ENCODE measurements around the gene GALNT13. TPM values are rescaled to one million over a fixed set of nuclear protein-coding genes. Genes with fewer than 3 reads are reported as not detected.

The GALNT13 gene
- polyA plus RNA-seq, 1 donor: 1.6 TPM

DNA sequence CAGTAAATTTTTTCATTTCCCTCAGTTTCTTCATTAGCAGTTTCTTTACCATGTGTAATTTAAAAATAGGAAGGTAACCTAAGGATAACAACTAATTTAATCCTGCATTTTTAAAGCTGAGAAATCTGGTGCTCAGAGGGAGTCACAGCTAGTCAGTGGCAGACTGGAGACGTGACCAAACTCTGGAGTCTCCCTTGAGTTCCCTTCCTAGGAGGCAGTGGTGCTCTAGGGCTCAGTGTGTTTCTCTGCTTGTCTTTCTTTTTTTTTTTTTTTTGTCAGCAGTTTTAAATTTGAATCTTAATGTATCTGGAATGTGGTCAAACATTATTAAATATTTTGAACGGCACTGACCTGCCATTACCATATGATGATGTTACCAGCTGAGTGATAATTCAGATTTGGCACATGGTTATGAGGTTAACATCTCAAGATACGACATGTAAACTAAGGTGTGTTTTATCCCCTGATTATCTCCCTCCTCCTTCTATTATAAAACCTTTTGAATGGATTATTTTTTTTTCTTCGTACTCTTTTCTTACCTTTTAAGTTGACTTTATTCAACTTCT is 226.2 kb downstream of the GALNT13 start:
- Histone ChIP-seq H3K27me3 (ENCODE audit: control insufficient read depth, insufficient read depth, low read length) (no peaks in the 10 kb centered on the region), H3K9me3 (ENCODE audit: control insufficient read depth, low read depth, low read length) (no peaks in the 10 kb centered on the region), H3K27ac (ENCODE audit: low read length) (no peak overlapping the region), H3K4me1 (ENCODE audit: control insufficient read depth, insufficient read depth, low read length) (no peaks in the 10 kb centered on the region), H3K36me3 (ENCODE audit: control insufficient read depth, insufficient read depth, low read length) (no peaks in the 10 kb centered on the region), H3K4me3 (ENCODE audit: low read length) (no peak overlapping the region)
- DNase-seq: no peak
- 93% methylated on average over 2 of the region's 4 CpGs for WGBS (ENCODE audit: insufficient coverage, low lambda C conversion rate)

DNA sequence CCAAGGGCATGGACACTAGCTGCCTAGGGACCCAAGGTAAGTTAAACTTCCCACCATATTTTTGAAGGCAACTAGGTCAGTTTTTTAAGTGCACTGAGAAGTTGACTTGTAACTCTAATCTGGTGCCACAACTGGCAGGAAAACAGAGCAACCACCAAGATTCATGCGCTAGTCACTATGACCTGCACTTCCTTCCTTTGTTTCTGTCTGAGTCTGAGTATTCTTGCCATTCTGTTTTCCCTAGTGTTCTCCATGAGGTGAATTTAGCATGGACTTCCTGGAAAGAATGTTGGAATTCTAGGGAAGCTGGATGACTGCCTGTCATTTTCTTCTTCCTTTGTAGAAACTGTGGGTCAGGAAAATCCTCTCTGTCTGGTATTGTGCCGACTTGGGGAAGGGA is 249.0 kb downstream of the GALNT13 start:
- Histone ChIP-seq H3K36me3 (ENCODE audit: control insufficient read depth, insufficient read depth, low read length) (no peaks in the 10 kb centered on the region), H3K9me3 (ENCODE audit: control insufficient read depth, low read depth, low read length) (no peaks in the 10 kb centered on the region), H3K27me3 (ENCODE audit: control insufficient read depth, insufficient read depth, low read length) (no peaks in the 10 kb centered on the region), H3K4me1 (ENCODE audit: control insufficient read depth, insufficient read depth, low read length) (no peaks in the 10 kb centered on the region), H3K27ac (ENCODE audit: low read length) (no peak overlapping the region), H3K4me3 (ENCODE audit: low read length) (no peak overlapping the region)
- WGBS (ENCODE audit: insufficient coverage, low lambda C conversion rate): 82% methylated on average over 2 of the region's 2 CpGs
- DNase-seq: no peak

DNA sequence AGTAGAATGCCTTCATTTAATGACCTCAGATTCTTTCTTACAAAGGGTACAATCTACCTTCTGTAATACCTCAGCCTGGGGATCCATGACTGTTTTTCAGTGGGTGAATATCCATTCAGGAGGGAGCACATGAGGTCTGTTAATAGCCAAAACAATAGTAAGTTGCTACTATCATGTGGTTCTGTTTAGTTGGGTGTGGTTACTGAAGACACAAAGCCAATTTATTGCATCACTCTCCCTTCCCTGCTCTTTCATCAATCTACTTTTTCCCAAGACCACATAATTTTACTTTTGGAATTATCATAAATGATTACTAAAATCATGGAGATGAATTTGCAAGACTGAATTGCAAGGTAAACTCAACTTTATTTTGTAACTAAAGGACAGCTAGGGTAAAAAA is 254.2 kb downstream of the GALNT13 start:
- no peaks in the 10 kb centered on the region for H3K9me3 ChIP-seq (ENCODE audit: control insufficient read depth, low read depth, low read length)
- no peaks in the 10 kb centered on the region for H3K4me1 ChIP-seq (ENCODE audit: control insufficient read depth, insufficient read depth, low read length)
- H3K36me3 ChIP-seq (ENCODE audit: control insufficient read depth, insufficient read depth, low read length): no peaks in the 10 kb centered on the region
- H3K4me3 ChIP-seq (ENCODE audit: low read length): no peak overlapping the region
- H3K27me3 ChIP-seq (ENCODE audit: control insufficient read depth, insufficient read depth, low read length): no peaks in the 10 kb centered on the region
- DNase-seq: no peak
- H3K27ac ChIP-seq (ENCODE audit: low read length): no peak overlapping the region

DNA sequence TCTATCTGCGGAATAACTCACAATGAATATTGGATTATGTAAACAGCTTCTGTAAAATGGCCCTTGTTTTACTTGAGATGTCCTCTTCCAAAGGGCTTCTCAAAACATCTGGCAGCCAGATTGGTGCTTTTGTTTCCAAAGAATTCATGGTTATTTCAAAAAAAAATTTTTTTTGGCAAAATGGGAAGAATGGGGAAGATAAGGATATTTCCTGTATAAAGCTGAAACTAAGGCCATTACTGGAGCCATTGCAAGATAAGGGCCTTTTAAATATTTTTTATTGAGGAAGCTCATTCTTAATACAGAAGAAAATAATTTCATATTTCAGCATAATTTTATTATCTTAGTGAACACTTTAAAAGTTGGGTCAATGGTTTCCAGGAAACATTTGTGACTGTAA is 259.1 kb downstream of the GALNT13 start:
- H3K27me3 ChIP-seq (ENCODE audit: control insufficient read depth, insufficient read depth, low read length): no peaks in the 10 kb centered on the region
- H3K9me3 ChIP-seq (ENCODE audit: control insufficient read depth, low read depth, low read length): no peaks in the 10 kb centered on the region
- WGBS (ENCODE audit: insufficient coverage, low lambda C conversion rate): no CpG with 5 or more reads among the region's 1 CpG
- no peaks in the 10 kb centered on the region for H3K36me3 ChIP-seq (ENCODE audit: control insufficient read depth, insufficient read depth, low read length)
- no peaks in the 10 kb centered on the region for H3K4me1 ChIP-seq (ENCODE audit: control insufficient read depth, insufficient read depth, low read length)
- H3K4me3 ChIP-seq (ENCODE audit: low read length): no peak overlapping the region
- no peak overlapping the region for H3K27ac ChIP-seq (ENCODE audit: low read length)
- no peak for DNase-seq

DNA sequence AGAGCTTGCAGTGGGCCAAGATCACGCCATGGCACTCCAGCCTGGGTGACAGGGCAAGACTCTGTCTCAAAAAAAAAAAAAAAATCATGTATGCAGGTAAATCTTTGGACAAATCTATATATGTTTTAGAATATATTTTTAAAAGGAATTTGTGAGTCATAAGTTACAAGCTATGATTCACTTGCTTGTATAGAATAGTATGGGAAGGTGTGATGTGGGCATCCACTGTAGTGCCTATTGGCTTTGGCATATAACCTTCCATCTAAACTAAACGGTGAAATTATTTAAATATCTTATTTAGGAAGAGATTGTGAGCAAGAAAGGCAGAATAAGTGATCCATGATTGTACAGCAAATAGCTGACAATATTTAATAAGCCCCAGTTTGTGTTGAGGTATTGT is 261.1 kb downstream of the GALNT13 start:
- whole genome bisulfite sequencing (ENCODE audit: insufficient coverage, low lambda C conversion rate): 100% methylated on average over 1 of the region's 2 CpGs
- Histone ChIP-seq H3K27ac (ENCODE audit: low read length) (no peak overlapping the region), H3K4me3 (ENCODE audit: low read length) (no peak overlapping the region), H3K4me1 (ENCODE audit: control insufficient read depth, insufficient read depth, low read length) (no peaks in the 10 kb centered on the region), H3K27me3 (ENCODE audit: control insufficient read depth, insufficient read depth, low read length) (no peaks in the 10 kb centered on the region), H3K9me3 (ENCODE audit: control insufficient read depth, low read depth, low read length) (no peaks in the 10 kb centered on the region), H3K36me3 (ENCODE audit: control insufficient read depth, insufficient read depth, low read length) (no peaks in the 10 kb centered on the region)
- no peak for DNase-seq

DNA sequence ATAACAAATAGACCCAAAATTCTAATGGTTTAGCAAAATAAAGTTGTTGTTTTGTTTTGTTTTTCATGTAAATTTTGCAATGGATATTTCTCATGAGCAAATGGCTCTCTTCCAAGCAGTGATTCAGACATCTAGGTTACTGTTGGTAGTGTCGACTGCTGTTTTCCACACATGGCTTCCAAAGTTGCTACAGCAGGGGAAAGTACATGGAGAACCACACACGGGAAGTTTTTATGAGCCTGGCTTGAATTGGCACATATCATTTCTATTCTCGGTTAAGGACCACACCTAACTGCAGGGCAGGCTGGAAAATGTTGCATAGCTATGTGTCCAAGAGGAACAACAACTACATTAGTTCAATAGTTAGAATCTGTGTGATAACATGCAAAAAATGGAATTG is 262.1 kb downstream of the GALNT13 start:
- whole genome bisulfite sequencing (ENCODE audit: insufficient coverage, low lambda C conversion rate): no CpG with 5 or more reads among the region's 3 CpGs

DNA sequence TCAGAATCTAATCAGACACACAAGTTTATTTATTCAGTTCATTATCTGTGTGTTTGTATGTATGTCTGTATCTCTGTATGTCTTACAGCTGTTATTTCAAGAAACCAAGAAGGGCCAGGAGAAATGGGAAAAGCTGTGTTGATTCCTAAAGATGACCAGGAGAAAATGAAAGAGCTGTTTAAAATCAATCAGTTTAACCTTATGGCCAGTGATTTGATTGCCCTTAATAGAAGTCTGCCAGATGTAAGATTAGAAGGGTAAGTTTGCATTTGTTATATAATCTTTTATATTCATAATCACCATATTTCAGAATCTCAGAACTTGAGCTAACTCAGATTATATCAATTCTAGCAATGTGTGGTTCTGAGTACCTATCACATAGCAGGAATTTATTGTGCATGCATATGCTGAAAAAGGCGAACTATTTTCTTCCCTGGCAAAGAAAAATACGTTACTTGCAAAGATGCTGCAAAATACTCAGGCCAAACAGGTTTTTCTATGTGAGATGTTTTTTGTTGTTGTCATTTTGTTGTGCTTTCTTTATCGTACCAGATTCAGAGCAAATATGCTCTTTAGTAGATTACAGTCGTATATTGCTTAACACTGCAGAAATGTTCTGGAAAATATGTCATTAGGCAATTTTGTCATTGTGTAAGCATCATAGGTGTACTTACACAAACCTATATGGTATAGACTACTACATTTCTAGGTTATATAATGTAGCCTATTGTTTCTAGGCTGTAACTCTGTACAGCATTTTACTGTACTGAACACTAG is 268.7 kb downstream of the GALNT13 start:
- 100% methylated on average over 1 of the region's 4 CpGs for WGBS (ENCODE audit: insufficient coverage, low lambda C conversion rate)
- H3K9me3 ChIP-seq (ENCODE audit: control insufficient read depth, low read depth, low read length): no peaks in the 10 kb centered on the region
- no peaks in the 10 kb centered on the region for H3K27me3 ChIP-seq (ENCODE audit: control insufficient read depth, insufficient read depth, low read length)
- H3K4me1 ChIP-seq (ENCODE audit: control insufficient read depth, insufficient read depth, low read length): no peaks in the 10 kb centered on the region
- no peaks in the 10 kb centered on the region for H3K36me3 ChIP-seq (ENCODE audit: control insufficient read depth, insufficient read depth, low read length)
- H3K4me3 ChIP-seq (ENCODE audit: low read length): no peak overlapping the region
- no peak for DNase-seq
- no peak overlapping the region for H3K27ac ChIP-seq (ENCODE audit: low read length)

More for the DNA sequence above, 262.1 kb downstream of the GALNT13 start:
- no peaks in the 10 kb centered on the region for H3K9me3 ChIP-seq (ENCODE audit: control insufficient read depth, low read depth, low read length)
- no peak for DNase-seq
- no peak overlapping the region for H3K4me3 ChIP-seq (ENCODE audit: low read length)
- no peak overlapping the region for H3K27ac ChIP-seq (ENCODE audit: low read length)
- no peaks in the 10 kb centered on the region for H3K27me3 ChIP-seq (ENCODE audit: control insufficient read depth, insufficient read depth, low read length)
- H3K4me1 ChIP-seq (ENCODE audit: control insufficient read depth, insufficient read depth, low read length): no peaks in the 10 kb centered on the region
- H3K36me3 ChIP-seq (ENCODE audit: control insufficient read depth, insufficient read depth, low read length): no peaks in the 10 kb centered on the region

DNA sequence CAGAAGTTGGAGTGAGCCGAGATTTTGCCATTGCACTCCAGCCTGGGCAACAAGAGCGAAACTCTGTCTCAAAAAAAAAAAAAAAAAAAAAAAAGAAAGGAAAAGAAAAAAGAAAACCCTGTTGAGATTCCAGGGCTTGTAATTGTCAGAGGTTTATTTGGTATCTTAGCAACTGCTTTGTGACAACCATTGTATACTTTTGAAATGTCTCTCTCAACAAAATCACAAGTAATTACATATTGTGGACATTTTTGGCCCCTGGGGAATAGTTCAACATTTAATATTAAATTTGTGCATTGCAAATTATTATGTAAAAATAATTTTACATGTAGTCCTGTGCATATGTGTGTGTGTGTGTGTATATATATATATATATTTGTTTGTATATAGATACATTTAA is 270.8 kb downstream of the GALNT13 start:
- WGBS (ENCODE audit: insufficient coverage, low lambda C conversion rate): no CpG with 5 or more reads among the region's 2 CpGs
- H3K36me3 ChIP-seq (ENCODE audit: control insufficient read depth, insufficient read depth, low read length): no peaks in the 10 kb centered on the region
- no peaks in the 10 kb centered on the region for H3K27me3 ChIP-seq (ENCODE audit: control insufficient read depth, insufficient read depth, low read length)
- no peak overlapping the region for H3K4me3 ChIP-seq (ENCODE audit: low read length)
- H3K4me1 ChIP-seq (ENCODE audit: control insufficient read depth, insufficient read depth, low read length): no peaks in the 10 kb centered on the region
- DNase-seq: no peak
- no peaks in the 10 kb centered on the region for H3K9me3 ChIP-seq (ENCODE audit: control insufficient read depth, low read depth, low read length)
- no peak overlapping the region for H3K27ac ChIP-seq (ENCODE audit: low read length)

DNA sequence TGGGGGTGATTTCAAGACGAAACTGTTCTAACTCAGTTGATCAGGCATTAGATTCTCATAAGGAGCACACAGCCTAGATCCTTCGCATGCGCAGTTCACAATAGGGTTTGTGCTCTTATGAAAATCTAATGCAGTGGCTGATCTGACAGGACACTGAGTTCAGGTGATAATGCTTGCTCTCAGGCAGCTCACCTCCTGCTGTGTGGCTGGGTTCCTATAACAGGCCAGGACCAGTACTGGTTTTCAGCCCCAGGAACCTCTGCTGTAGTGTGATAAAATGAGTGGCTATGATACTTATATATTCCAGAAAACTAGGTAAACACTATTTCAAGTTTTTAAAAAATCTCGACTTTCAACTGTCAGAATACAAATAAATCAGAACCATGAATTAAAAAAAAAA is 271.4 kb downstream of the GALNT13 start:
- WGBS (ENCODE audit: insufficient coverage, low lambda C conversion rate): 100% methylated on average over 1 of the region's 4 CpGs
- no peak for DNase-seq
- H3K4me3 ChIP-seq (ENCODE audit: low read length): no peak overlapping the region
- H3K27me3 ChIP-seq (ENCODE audit: control insufficient read depth, insufficient read depth, low read length): no peaks in the 10 kb centered on the region
- no peaks in the 10 kb centered on the region for H3K9me3 ChIP-seq (ENCODE audit: control insufficient read depth, low read depth, low read length)
- no peak overlapping the region for H3K27ac ChIP-seq (ENCODE audit: low read length)
- no peaks in the 10 kb centered on the region for H3K36me3 ChIP-seq (ENCODE audit: control insufficient read depth, insufficient read depth, low read length)
- H3K4me1 ChIP-seq (ENCODE audit: control insufficient read depth, insufficient read depth, low read length): no peaks in the 10 kb centered on the region

DNA sequence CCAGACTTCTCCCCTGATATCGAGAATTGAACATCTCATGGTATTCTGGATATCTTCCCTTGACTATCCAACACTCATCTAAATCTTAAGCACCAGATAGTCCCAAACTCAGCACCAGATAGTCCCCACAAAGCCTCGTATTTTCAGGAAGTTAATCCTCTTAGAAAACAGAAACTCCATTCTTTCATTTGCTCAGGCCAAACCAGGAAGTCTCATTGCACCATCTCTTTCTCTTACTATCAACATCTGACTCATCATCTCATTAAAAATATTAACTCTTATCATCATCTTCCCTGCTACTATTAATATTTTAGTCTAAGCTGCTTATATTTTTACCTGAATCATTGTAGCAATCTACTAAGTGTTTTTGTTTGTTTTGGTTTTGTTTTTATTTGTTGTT is 286.4 kb downstream of the GALNT13 start:
- no peak for DNase-seq
- H3K4me3 ChIP-seq (ENCODE audit: low read length): no peak overlapping the region
- WGBS (ENCODE audit: insufficient coverage, low lambda C conversion rate): 83% methylated on average over 1 of the region's 2 CpGs
- no peaks in the 10 kb centered on the region for H3K9me3 ChIP-seq (ENCODE audit: control insufficient read depth, low read depth, low read length)
- H3K27ac ChIP-seq (ENCODE audit: low read length): no peak overlapping the region
- no peaks in the 10 kb centered on the region for H3K36me3 ChIP-seq (ENCODE audit: control insufficient read depth, insufficient read depth, low read length)
- no peaks in the 10 kb centered on the region for H3K4me1 ChIP-seq (ENCODE audit: control insufficient read depth, insufficient read depth, low read length)
- no peaks in the 10 kb centered on the region for H3K27me3 ChIP-seq (ENCODE audit: control insufficient read depth, insufficient read depth, low read length)

DNA sequence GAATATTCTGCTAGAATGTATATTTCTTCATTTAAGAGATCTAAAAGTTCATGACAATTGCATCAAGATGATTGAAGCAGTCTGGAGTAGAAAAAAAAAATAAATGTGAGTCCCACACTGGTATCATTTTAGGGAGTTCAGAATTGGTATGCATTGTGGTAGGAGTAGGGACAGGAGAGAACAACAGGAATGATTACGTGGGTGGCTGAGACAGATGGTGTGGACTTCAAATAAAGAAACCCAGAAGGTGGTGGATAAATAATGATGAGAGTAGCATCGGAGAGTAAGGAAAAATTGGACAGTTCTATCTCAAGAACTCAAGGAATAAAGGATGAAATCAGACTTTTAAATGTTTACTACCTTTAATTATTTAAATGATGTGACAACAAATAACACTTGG is 289.6 kb downstream of the GALNT13 start:
- 95% methylated on average over 2 of the region's 2 CpGs for WGBS (ENCODE audit: insufficient coverage, low lambda C conversion rate)
- Histone ChIP-seq H3K4me3 (ENCODE audit: low read length) (no peak overlapping the region), H3K36me3 (ENCODE audit: control insufficient read depth, insufficient read depth, low read length) (no peaks in the 10 kb centered on the region), H3K4me1 (ENCODE audit: control insufficient read depth, insufficient read depth, low read length) (no peaks in the 10 kb centered on the region), H3K27me3 (ENCODE audit: control insufficient read depth, insufficient read depth, low read length) (no peaks in the 10 kb centered on the region), H3K9me3 (ENCODE audit: control insufficient read depth, low read depth, low read length) (no peaks in the 10 kb centered on the region), H3K27ac (ENCODE audit: low read length) (no peak overlapping the region)
- DNase-seq: no peak
